Panc1 (cell line): ENCODE measurements around the gene SSX2IP. TPM values are rescaled to one million over a fixed set of nuclear protein-coding genes. Genes with fewer than 3 reads are reported as not detected.

ENCODE experiments used
- ATAC-seq: fragments of 200-7000 bp; cut with Tn5 transposase; 2 replicates; pipeline ENCODE4 v1.9.1; 2020; ENCODE audit warnings: mild to moderate bottlenecking, moderate library complexity
- BruUV-seq: library from RNA; stranded (reverse); fragments of 400-500 nt; replicated peaks from 2 replicates; lab custom pipeline; 2021; lab: Mats Ljungman, UMichigan
- CTCF ChIA-PET: fragments of 300-600 bp; sonication (Branson Sonifier 250); formaldehyde crosslinking; loops from one replicate; lab custom pipeline; 2022; ENCODE audit warnings: antibody characterized with exemption; lab: Charles Lee
- POLR2A ChIA-PET: fragments of 300-600 bp; sonication (Branson Sonifier 250); formaldehyde crosslinking; loops from one replicate; lab custom pipeline; 2022; ENCODE audit warnings: antibody characterized with exemption; lab: Charles Lee
- DNase-seq: peaks from one replicate; pipeline ENCODE4 v3.0.0-alpha.2; 2010; ENCODE audit warnings: low read depth, low spot score
- H3K27ac ChIP-seq: 2 replicates; pipeline ENCODE4 v1.5.1; 2011; ENCODE audit warnings: mild to moderate bottlenecking, low read length, inconsistent platforms
- H3K27me3 ChIP-seq: fragments of 200-500 bp; sonication (Bioruptor generic); 2 replicates; pipeline ENCODE4 v1.6.0; 2014; ENCODE audit warnings: low read length, inconsistent platforms; ENCODE audit not compliant: control insufficient read depth, insufficient read depth
- H3K36me3 ChIP-seq: fragments of 200-500 bp; sonication (Bioruptor generic); 2 replicates; pipeline ENCODE4 v1.5.1; 2014; ENCODE audit warnings: inconsistent platforms, mild to moderate bottlenecking, low read length, moderate library complexity; ENCODE audit not compliant: control insufficient read depth, insufficient read depth
- H3K4me1 ChIP-seq: 2 replicates; pipeline ENCODE4 v1.5.1; 2011; ENCODE audit warnings: inconsistent platforms, mild to moderate bottlenecking, low read length, moderate library complexity; ENCODE audit not compliant: control insufficient read depth, insufficient read depth
- H3K4me3 ChIP-seq, 2 experiments: 2 replicates each; pipeline ENCODE4 v1.5.1; 2011 to 2012; ENCODE audit warnings: low read depth in 2 of 2, low read length in 2 of 2, mild to moderate bottlenecking in 2 of 2, inconsistent platforms in 1 of 2, moderate library complexity in 1 of 2
- H3K9me3 ChIP-seq: fragments of 200-500 bp; sonication (Bioruptor generic); 2 replicates; pipeline ENCODE4 v1.5.1; 2014; ENCODE audit warnings: low read depth, mild to moderate bottlenecking, inconsistent platforms, low read length, moderate library complexity; ENCODE audit not compliant: control insufficient read depth, insufficient read depth
- POLR2AphosphoS5 ChIP-seq: IDR thresholded peaks from 2 replicates; pipeline ENCODE4 v1.6.1; 2012; ENCODE audit warnings: mild to moderate bottlenecking, low read depth, low read length, moderate library complexity
- SIN3A ChIP-seq: IDR thresholded peaks from 2 replicates; pipeline ENCODE4 v1.6.1; 2012; ENCODE audit warnings: low read depth, mild to moderate bottlenecking, low read length, moderate library complexity, borderline replicate concordance; ENCODE audit not compliant: insufficient read depth
- TCF7L2 ChIP-seq: IDR thresholded peaks from 2 replicates; pipeline ENCODE4 v1.6.1; 2011; ENCODE audit warnings: mild to moderate bottlenecking, low read depth, low read length, inconsistent platforms
- in situ Hi-C: cut with HindIII; loops from 2 replicates; pipeline ENCODE4 v1.10.0; 2016; ENCODE audit warnings: low sequenced_read_pairs, low pct_unique_long_range_greater_than_20kb
- intact Hi-C: fragments of 100-400 bp; cut with micrococcal nuclease; formaldehyde crosslinking; loops from one replicate; pipeline ENCODE4 v1.10.0; 2022; ENCODE audit not compliant: unreplicated experiment
- total RNA-seq: library from RNA; stranded (reverse); gene quantifications from one replicate; pipeline ENCODE4 v1.2.1, GENCODE V29; 2021; ENCODE audit not compliant: unreplicated experiment
- TF ChIP-seq, protein P1 (sequence below), 2 experiments: IDR thresholded peaks; 2 replicates each; pipeline ENCODE4 v1.6.1; 2011 to 2012; ENCODE audit warnings: low read depth in 2 of 2, control low read depth in 1 of 2, low read length in 1 of 2, mild to moderate bottlenecking in 1 of 2, moderate library complexity in 1 of 2; ENCODE audit not compliant: insufficient read depth in 1 of 2
- TF ChIP-seq, protein P2 (sequence below): fragments of 450-650 bp; IDR thresholded peaks from 2 replicates; pipeline ENCODE4 v1.5.1; 2017; ENCODE audit warnings: mild to moderate bottlenecking

The SSX2IP gene
- total RNA-seq, 1 experiment from 2014 or later = 81.8 TPM

DNA sequence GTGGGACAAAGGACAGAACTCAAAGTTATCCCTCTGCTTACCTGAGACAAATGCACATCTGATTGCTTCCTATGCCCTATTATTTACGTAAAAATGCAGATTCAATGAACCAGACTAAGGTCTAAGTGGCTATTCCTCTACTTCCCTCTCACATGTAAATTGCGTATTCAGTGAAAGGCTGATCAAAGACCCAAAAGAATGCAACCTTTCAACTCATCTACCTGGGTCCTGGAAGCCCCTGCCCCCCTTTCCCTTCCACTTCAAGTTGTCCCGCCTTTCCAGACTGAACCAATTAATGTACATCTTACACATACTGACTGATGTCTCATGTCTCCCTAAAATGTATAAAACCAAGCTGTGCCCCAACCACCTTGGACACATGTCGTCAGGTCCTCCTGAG, 14.6 kb downstream of the SSX2IP start:
- BruUV-seq = no TSS peak
- TF ChIP-seq, protein P1, sequence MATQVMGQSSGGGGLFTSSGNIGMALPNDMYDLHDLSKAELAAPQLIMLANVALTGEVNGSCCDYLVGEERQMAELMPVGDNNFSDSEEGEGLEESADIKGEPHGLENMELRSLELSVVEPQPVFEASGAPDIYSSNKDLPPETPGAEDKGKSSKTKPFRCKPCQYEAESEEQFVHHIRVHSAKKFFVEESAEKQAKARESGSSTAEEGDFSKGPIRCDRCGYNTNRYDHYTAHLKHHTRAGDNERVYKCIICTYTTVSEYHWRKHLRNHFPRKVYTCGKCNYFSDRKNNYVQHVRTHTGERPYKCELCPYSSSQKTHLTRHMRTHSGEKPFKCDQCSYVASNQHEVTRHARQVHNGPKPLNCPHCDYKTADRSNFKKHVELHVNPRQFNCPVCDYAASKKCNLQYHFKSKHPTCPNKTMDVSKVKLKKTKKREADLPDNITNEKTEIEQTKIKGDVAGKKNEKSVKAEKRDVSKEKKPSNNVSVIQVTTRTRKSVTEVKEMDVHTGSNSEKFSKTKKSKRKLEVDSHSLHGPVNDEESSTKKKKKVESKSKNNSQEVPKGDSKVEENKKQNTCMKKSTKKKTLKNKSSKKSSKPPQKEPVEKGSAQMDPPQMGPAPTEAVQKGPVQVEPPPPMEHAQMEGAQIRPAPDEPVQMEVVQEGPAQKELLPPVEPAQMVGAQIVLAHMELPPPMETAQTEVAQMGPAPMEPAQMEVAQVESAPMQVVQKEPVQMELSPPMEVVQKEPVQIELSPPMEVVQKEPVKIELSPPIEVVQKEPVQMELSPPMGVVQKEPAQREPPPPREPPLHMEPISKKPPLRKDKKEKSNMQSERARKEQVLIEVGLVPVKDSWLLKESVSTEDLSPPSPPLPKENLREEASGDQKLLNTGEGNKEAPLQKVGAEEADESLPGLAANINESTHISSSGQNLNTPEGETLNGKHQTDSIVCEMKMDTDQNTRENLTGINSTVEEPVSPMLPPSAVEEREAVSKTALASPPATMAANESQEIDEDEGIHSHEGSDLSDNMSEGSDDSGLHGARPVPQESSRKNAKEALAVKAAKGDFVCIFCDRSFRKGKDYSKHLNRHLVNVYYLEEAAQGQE (IDR thresholded peaks at IDR 0.05; ENCODE audit: insufficient read depth in 1 of 2, low read depth in 2 of 2, low read length in 1 of 2) = no peak
- TF ChIP-seq SIN3A (no peak), POLR2AphosphoS5 (no peak), TCF7L2 (no peak)
- ATAC-seq (no peak), DNase-seq (no peak)
- no peak overlapping the region for H3K27ac ChIP-seq
- H3K4me1 ChIP-seq = no peaks in the 10 kb centered on the region; the same call in 1 of the 2 replicates
- no peaks in the 10 kb centered on the region for H3K36me3 ChIP-seq
- no peaks in the 10 kb centered on the region for H3K27me3 ChIP-seq
- ChIA-PET POLR2A (interaction anchor here (0.6 kb wide), 1 partner anchor 584 kb away, joined by 3 read pairs; the partner anchor contains the start of gene C1orf52), CTCF (no interaction called here)
- in situ Hi-C loops = no loop called here
- no peak overlapping the region for H3K4me3 ChIP-seq
- intact Hi-C loops = no loop called here
- no peaks in the 10 kb centered on the region for H3K9me3 ChIP-seq

DNA sequence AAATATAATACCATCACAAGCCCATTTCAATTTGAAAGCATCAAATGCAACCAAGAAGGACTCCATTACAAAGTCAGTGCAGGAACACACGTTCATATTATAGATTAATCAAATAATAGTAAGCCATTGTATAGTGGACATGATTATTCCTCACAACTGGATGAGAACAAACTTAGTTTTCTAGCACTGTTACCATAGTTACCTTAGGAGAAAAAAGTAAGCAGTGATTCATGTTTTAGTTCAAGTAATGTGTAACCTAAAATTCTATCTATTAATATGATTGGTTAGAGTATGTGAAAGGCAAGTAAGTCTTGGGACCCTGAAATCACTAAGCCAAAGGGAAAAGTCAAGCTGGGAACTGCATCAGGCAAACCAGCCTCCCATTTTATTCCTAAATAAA, 15.2 kb downstream of the SSX2IP start:
- Histone ChIP-seq H3K9me3 (no peaks in the 10 kb centered on the region), H3K4me3 (no peak overlapping the region), H3K27me3 (no peaks in the 10 kb centered on the region), H3K27ac (no peak overlapping the region), H3K4me1 (no peaks in the 10 kb centered on the region; the same call in 1 of the 2 replicates), H3K36me3 (no peaks in the 10 kb centered on the region)
- BruUV-seq = no TSS peak
- no peak for TF ChIP-seq TCF7L2
- TF ChIP-seq, protein P1 (IDR thresholded peaks at IDR 0.05; ENCODE audit: insufficient read depth in 1 of 2, low read depth in 2 of 2, low read length in 1 of 2) = no peak
- TF ChIP-seq SIN3A = no peak
- no peak for TF ChIP-seq POLR2AphosphoS5
- TF ChIP-seq, protein P2, sequence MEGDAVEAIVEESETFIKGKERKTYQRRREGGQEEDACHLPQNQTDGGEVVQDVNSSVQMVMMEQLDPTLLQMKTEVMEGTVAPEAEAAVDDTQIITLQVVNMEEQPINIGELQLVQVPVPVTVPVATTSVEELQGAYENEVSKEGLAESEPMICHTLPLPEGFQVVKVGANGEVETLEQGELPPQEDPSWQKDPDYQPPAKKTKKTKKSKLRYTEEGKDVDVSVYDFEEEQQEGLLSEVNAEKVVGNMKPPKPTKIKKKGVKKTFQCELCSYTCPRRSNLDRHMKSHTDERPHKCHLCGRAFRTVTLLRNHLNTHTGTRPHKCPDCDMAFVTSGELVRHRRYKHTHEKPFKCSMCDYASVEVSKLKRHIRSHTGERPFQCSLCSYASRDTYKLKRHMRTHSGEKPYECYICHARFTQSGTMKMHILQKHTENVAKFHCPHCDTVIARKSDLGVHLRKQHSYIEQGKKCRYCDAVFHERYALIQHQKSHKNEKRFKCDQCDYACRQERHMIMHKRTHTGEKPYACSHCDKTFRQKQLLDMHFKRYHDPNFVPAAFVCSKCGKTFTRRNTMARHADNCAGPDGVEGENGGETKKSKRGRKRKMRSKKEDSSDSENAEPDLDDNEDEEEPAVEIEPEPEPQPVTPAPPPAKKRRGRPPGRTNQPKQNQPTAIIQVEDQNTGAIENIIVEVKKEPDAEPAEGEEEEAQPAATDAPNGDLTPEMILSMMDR = no peak
- intact Hi-C loops (no loop called here), in situ Hi-C loops (no loop called here)
- ATAC-seq (no peak), DNase-seq (no peak)
- ChIA-PET CTCF (no interaction called here), POLR2A (no interaction called here)
